ENCODE data around the gene RAD23B. TPM values are rescaled to one million over a fixed set of nuclear protein-coding genes. Genes with fewer than 3 reads are reported as not detected.

Gene RAD23B
- total and polyA plus RNA-seq, 2 experiments from 2014 or later: 18.9 to 124 TPM

DNA sequence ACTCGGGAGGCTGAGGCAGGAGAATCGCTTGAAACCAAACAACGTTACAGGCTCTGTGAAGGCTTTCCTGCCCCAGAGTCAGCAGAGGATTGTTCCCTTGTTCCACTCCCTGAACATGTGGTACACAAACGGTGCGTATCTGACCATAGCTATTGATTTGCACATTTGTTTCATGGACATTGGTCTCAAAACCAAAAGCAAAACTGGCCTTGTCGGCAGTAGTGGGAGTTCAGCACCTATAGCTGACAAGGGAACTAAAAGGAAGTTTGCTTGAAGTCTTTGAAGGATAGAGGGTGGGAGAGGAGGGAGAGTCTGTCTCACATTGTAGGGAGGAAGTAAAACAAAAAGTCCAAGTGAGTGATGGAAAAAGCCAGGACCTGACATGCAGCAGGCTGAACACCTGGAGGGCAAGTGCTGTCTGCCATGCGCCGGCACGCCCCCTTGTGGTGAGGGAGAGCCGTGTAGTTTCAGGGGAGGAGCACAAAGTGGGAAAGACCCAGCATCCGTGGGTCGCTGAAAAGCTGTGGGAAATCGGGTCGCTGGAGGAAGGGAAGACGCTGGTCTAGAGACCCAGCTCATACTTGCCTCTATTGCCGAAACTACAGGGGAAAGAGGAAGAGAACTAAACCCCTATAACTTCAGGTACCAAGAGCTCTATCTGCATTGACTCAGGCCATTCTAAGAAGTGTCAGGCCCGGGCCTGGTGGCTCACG lies 58.0 kb downstream of the RAD23B start:
- peaks cover 36% of the 10 kb centered on the region for H3F3A ChIP-seq (ENCODE audit: insufficient read depth)
- H3K36me3 ChIP-seq (ENCODE audit: low read depth): peaks cover 17% of the 10 kb centered on the region
- peaks cover 7% of the 10 kb centered on the region; the same call in 1 of the 2 replicates for H3K79me2 ChIP-seq (ENCODE audit: insufficient read depth)
- DNase-seq: peak; percentile 73
- no peaks in the 10 kb centered on the region for H3K9me2 ChIP-seq (ENCODE audit: insufficient read depth)
- H4K20me1 ChIP-seq (ENCODE audit: insufficient read depth): no peaks in the 10 kb centered on the region
- peaks cover 21% of the 10 kb centered on the region for H3K4me1 ChIP-seq (ENCODE audit: insufficient read depth)
- H3K4me3 ChIP-seq: no peak overlapping the region
- H2AFZ ChIP-seq: no peak overlapping the region
- no peak overlapping the region for H3K27ac ChIP-seq
- TF ChIP-seq EZH2 (IDR thresholded peaks at IDR 0.05; ENCODE audit: insufficient read depth, poor library complexity, severe bottlenecking) (no peak), EZH2phosphoT487 (IDR thresholded peaks at IDR 0.05; ENCODE audit: insufficient read depth, low read depth) (no peak)
- H3K4me2 ChIP-seq (ENCODE audit: unreplicated experiment): no peak overlapping the region
- no peaks in the 10 kb centered on the region for H3K9me3 ChIP-seq (ENCODE audit: low read depth)
- in situ Hi-C loops (cut with MboI): no loop called here
- no peak overlapping the region for H3K9ac ChIP-seq
- 54 to 61% methylated on average over 17 to 18 of the region's 18 CpGs for WGBS, 2 experiments (ENCODE audit: low coverage in 1 of 2, low lambda C conversion rate in 2 of 2, missing lambda C conversion rate in 2 of 2)
- no peaks in the 10 kb centered on the region for H3K27me3 ChIP-seq (replicated peaks; ENCODE audit: insufficient read depth)

DNA sequence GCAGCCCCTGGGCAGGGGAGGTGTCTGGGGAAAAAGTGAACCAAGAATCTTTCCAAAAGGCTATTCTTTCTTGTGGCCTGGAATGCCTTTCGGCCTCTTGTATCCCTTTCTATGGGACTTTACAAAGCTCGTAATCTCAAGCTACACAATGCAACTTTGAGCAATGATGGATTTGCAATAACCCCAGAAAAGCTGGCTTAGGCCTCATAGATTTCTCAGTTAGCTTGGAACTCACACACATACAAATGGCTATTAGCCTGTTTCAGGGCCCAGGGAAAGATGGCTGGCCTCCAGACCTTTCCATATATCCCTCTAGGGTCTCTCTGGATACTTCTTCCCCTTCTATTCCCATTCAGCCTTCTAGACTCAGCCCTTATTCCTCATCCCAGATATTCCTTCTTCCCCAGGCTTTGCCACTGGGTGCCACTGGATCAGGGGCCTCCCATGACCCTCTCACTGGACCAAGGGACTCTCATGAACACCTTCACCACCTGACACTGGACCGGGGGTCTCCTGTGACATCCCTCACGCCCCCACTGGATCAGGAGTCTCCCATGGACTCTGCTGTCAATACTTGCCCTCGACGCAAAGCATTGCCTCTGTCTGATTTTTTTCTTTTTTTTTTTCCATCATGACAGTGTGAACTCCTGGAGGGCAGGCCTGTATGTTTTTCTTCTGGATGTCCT lies 59.5 kb downstream of the RAD23B start:
- DNase-seq: no peak
- TF ChIP-seq EZH2phosphoT487 (IDR thresholded peaks at IDR 0.05; ENCODE audit: insufficient read depth, low read depth): no peak
- no peak for TF ChIP-seq EZH2 (IDR thresholded peaks at IDR 0.05; ENCODE audit: insufficient read depth, poor library complexity, severe bottlenecking)
- Histone ChIP-seq H2AFZ (no peak overlapping the region), H3K27ac (no peak overlapping the region), H3K9ac (no peak overlapping the region), H3K4me3 (no peak overlapping the region), H3F3A (ENCODE audit: insufficient read depth) (peaks cover 35% of the 10 kb centered on the region), H3K79me2 (ENCODE audit: insufficient read depth) (no peaks in the 10 kb centered on the region), H4K20me1 (ENCODE audit: insufficient read depth) (no peaks in the 10 kb centered on the region), H3K27me3 (replicated peaks; ENCODE audit: insufficient read depth) (no peaks in the 10 kb centered on the region), H3K36me3 (ENCODE audit: low read depth) (peaks cover 15% of the 10 kb centered on the region), H3K9me3 (ENCODE audit: low read depth) (no peaks in the 10 kb centered on the region), H3K4me1 (ENCODE audit: insufficient read depth) (peaks cover 6% of the 10 kb centered on the region; the same call in 1 of the 2 replicates), H3K4me2 (ENCODE audit: unreplicated experiment) (no peak overlapping the region), H3K9me2 (ENCODE audit: insufficient read depth) (no peaks in the 10 kb centered on the region)
- WGBS, 2 experiments (ENCODE audit: low coverage in 1 of 2, low lambda C conversion rate in 2 of 2, missing lambda C conversion rate in 2 of 2): 92 to 95% methylated on average over 6 of the region's 6 CpGs
- in situ Hi-C loops (cut with MboI): no loop called here

GRCh38 chr9:107345327-107345726 lies 62.2 kb downstream of the RAD23B start:
- no peak overlapping the region for H2AFZ ChIP-seq
- no peaks in the 10 kb centered on the region for H4K20me1 ChIP-seq (ENCODE audit: insufficient read depth)
- H3K79me2 ChIP-seq (ENCODE audit: insufficient read depth): no peaks in the 10 kb centered on the region
- H3K4me1 ChIP-seq (ENCODE audit: insufficient read depth): no peaks in the 10 kb centered on the region
- peaks cover 3% of the 10 kb centered on the region for H3K36me3 ChIP-seq (ENCODE audit: low read depth)
- no peaks in the 10 kb centered on the region for H3K9me3 ChIP-seq (ENCODE audit: low read depth)
- H3K4me2 ChIP-seq (ENCODE audit: unreplicated experiment): no peak overlapping the region
- H3F3A ChIP-seq (ENCODE audit: insufficient read depth): peaks cover 27% of the 10 kb centered on the region
- no peak overlapping the region for H3K27ac ChIP-seq
- no peak overlapping the region for H3K4me3 ChIP-seq
- in situ Hi-C loops (cut with MboI): no loop called here
- no peak for DNase-seq
- 78 to 98% methylated on average over 2 of the region's 2 CpGs for WGBS, 2 experiments (ENCODE audit: low coverage in 1 of 2, low lambda C conversion rate in 2 of 2, missing lambda C conversion rate in 2 of 2)
- H3K27me3 ChIP-seq (replicated peaks; ENCODE audit: insufficient read depth): no peaks in the 10 kb centered on the region
- 0 out of 2 replicates have a peak, but pooled peaks cover 4% of the 10 kb centered on the region for H3K9me2 ChIP-seq (ENCODE audit: insufficient read depth)
- no peak overlapping the region for H3K9ac ChIP-seq
- TF ChIP-seq EZH2 (IDR thresholded peaks at IDR 0.05; ENCODE audit: insufficient read depth, poor library complexity, severe bottlenecking) (no peak), EZH2phosphoT487 (IDR thresholded peaks at IDR 0.05; ENCODE audit: insufficient read depth, low read depth) (no peak)

GRCh38 chr9:107348836-107349235 lies 65.8 kb downstream of the RAD23B start:
- H3K27me3 ChIP-seq (replicated peaks; ENCODE audit: insufficient read depth): no peaks in the 10 kb centered on the region; the same call in 1 of the 2 replicates
- no peaks in the 10 kb centered on the region for H3K79me2 ChIP-seq (ENCODE audit: insufficient read depth)
- TF ChIP-seq EZH2 (IDR thresholded peaks at IDR 0.05; ENCODE audit: insufficient read depth, poor library complexity, severe bottlenecking) (no peak), EZH2phosphoT487 (IDR thresholded peaks at IDR 0.05; ENCODE audit: insufficient read depth, low read depth) (no peak)
- no peak overlapping the region for H3K4me3 ChIP-seq
- no peak overlapping the region for H3K27ac ChIP-seq
- 0 out of 2 replicates have a peak, but pooled peaks cover 4% of the 10 kb centered on the region for H3K9me2 ChIP-seq (ENCODE audit: insufficient read depth)
- no peaks in the 10 kb centered on the region for H3K9me3 ChIP-seq (ENCODE audit: low read depth)
- H3F3A ChIP-seq (ENCODE audit: insufficient read depth): peaks cover 16% of the 10 kb centered on the region
- no peak for DNase-seq
- H3K36me3 ChIP-seq (ENCODE audit: low read depth): no peaks in the 10 kb centered on the region
- H4K20me1 ChIP-seq (ENCODE audit: insufficient read depth): no peaks in the 10 kb centered on the region
- in situ Hi-C loops (cut with MboI): no loop called here
- H2AFZ ChIP-seq: no peak overlapping the region
- no peak overlapping the region for H3K4me2 ChIP-seq (ENCODE audit: unreplicated experiment)
- H3K4me1 ChIP-seq (ENCODE audit: insufficient read depth): no peaks in the 10 kb centered on the region
- 22% methylated on average over 4 of the region's 4 CpGs for WGBS, 2 experiments (ENCODE audit: low coverage in 1 of 2, low lambda C conversion rate in 2 of 2, missing lambda C conversion rate in 2 of 2)
- no peak overlapping the region for H3K9ac ChIP-seq

Measured in GM23248 (cell line).